Posterior cingulate gyrus (tissue), 11 donors: ENCODE measurements around the gene TADA1.
"Not testable (repeated sequence)": the region's sequence is repeated elsewhere in the genome, so short reads cannot be mapped to it uniquely, and the experiment has no call there.

Experiments
- DNase-seq, 10 donors: peaks; one replicate each; pipeline versions ENCODE4 v3.0.0 to v3.0.0-alpha.2; 2020 to 2021; ENCODE audit warnings: mixed read lengths in 3 of 10
- intact Hi-C: fragments of 100-400 bp; cut with DNase I; formaldehyde crosslinking; loops from one replicate; pipeline ENCODE4 v1.15.1; 2023

TADA1 gene

DNA sequence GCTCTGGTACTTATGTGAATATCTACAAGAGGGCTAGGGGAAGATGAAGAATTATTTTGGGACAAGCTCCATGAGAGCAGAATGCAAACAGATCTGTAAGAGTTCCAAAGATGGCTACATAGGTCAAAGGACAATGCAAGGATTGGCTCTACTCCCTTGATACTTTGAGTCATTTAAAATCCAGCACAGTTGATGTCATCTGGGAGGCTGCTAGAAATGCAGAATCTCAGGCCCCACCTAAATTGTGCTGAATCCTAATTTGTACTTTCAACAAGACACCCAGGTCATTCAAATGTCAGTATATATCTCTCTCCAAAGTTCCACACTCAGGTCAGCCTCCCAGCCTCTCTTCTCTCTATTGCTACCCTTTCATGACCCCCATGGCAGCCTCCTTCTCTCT is 23.7 kb upstream of the TADA1 start:
- DNase-seq: no peak
- intact Hi-C loops: loop anchor here (10.0 kb wide), 1 partner anchor 545 kb away; no protein-coding TSS in a partner anchor

- intact Hi-C loops: no loop called here
- no peak for DNase-seq
These were observed 19.7 kb upstream of the TADA1 start for GRCh38 chr1:166895766-166896165.

DNA sequence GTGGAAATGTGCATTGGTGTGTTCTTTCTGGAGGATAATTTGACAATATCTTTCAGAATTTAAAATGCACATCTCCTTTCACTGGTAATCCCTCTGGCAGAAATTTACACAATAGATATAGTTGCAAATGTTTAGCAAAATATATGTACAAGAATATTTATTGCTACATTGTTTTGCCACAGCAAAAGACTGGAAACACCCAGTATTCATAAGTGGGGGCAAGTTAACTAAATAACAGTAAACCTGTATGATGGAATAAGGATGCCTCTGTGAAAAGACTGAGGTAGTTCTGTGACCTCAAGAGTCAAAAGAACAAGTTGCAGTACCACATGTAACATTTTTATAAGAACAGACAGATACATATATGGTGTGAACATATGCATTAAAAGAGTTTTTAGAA is 13.7 kb upstream of the TADA1 start:
- intact Hi-C loops: no loop called here
- DNase-seq: no peak

DNA sequence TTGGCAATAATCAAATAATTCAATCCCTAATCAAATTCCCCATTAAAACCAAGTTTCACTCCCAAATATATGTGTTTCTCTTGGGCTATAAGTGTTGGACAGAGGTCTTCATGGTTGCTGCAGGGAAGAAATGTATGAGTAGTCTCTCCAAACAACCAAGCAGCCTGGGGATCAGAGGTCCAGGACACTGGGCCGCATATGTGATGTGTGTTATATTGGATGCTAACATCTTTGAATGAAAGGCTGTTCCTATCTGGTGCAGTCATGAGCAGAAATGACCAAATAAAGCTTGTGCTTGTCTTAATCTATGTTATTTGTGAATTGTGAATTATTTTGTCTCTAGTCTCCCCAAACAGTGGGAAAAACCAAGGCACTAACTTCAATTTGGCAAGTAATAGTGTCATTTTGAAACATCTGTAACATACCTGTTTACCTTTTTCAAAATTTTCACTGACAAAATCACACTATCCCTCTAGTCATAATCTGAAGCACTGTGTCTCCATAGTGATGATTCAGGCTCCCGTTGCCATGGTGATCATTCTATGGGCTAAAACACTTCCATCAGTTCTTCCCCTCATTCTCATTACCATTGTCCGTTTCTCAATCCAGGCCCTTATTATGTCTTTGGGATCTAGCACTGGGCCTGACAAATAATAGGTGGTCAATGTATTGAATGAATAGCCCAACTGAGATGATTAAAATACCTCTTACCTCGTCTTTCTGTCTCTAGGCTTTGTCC is 12.5 kb upstream of the TADA1 start:
- intact Hi-C loops: no loop called here
- peak in 1 of 10 donors; percentile 20 for DNase-seq

DNA sequence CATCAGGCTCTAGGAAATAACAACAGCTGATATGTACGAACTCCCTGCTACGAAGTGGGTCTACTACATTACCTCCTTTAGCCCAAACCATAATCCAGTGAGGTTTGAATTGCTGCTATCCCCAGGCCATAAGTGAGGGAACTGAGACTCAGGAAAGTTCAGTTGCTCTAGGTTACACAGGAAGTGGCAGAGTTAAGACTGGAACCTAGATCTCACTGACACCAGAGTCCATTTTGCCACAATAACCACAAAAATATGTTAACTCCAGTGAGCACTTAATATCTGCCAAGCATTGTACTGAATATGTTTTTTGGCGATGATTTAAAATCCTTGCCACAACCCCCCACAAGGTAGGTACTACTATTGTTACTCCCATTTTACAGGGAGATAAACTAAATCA is 8.9 kb upstream of the TADA1 start:
- intact Hi-C loops: loop anchor here (1.0 kb wide), 1 partner anchor 174 kb away; no protein-coding TSS in a partner anchor

DNA sequence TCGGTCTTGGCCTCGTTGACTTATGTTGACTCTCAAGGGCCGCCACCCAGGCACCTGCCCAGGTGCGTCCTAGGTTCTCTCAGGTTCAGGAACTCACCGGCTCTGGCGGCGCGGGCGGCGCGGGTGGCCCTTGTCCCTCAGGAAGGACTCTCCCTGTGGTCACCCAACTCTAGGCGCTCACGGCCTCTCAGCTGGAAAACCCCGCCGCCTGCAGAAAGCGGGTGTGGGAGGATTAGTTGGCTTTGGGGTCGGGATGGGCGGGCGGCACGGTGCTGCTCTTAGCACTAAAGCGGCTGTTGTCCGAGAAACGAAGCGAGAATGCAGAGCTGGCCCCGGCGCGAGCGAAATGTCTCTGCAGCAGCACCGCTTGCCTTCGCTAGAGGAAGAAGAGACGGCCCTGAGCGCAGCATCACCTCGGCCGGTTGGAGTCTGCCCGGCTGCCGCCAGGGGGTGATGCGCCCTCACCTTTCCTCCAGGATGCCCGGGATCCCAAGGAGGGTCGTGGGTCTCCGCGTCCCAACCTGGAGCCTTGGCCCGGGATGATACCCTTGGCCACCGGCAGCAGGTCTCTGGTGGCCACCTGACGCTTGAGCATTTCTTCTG is 8.1 kb upstream of the TADA1 start:
- peak; percentile 66 to 96 (median 74) for DNase-seq
- intact Hi-C loops: loop anchor here (1.0 kb wide), 1 partner anchor 175 kb away; no protein-coding TSS in a partner anchor

More for the DNA sequence above, 8.9 kb upstream of the TADA1 start:
- no peak for DNase-seq

DNA sequence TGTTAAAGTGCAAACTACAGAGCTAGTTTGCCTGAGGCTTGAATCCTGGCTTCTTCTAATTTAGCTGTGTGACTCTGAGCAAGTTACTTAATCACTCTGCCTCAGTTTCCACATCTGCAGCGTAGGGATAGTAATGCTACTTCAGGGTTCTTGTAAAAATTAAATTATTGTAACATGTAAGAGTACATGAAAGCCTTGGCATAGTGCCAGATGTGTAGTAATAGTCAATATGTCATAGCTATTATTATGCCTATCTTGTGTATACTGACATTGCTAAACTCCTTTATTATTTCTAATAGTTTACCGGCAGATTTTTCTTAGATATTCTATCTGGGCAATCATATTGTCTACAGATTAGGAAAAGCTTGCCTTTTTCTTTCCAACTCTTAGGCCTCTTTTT is 6.8 kb upstream of the TADA1 start:
- intact Hi-C loops: no loop called here
- DNase-seq: no peak

DNA sequence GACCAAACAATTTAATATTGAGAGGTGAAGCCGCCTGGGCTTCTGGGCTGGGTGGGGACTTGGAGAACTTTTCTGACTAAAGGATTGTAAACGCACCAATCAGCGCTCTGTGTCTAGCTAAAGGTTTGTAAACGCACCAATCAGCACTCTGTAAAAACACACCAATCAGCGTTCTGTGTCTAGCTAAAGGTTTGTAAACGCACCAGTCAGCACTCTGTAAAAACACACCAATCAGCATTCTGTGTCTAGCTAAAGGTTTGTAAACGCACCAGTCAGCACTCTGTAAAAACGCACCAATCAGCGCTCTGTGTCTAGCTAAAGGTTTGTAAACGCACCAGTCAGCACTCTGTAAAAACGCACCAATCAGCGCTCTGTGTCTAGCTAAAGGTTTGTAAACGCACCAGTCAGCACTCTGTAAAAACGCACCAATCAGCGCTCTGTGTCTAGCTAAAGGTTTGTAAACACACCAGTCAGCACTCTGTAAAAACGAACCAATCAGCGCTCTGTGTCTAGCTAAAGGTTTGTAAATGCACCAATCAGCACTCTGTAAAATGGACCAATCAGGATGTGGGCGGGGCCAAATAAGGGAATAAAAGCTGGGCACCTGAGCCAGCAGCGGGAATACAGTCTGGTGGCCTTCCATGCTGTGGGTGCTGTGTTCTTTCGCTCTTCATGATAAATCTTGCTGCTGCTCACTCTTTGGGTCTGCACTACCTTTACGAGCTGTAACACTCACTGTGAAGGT is 2.3 kb upstream of the TADA1 start:
- intact Hi-C loops: not testable (repeated sequence)

DNA sequence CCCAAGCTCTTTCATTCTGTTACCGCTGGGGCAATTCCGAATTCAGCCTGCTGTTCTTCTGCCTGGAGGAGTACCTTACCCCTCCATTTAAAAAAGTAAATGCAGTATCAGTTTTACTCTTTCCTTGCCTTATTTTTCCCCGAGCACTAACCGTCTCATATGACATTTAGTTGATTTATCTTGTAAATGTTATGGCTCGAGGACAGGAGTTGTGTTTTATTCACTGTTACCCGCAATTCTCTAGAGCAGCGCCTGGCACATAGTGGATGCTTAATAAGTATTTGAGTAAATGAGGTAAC is 425 bp upstream of the TADA1 start:
- intact Hi-C loops: loop anchor here (1.0 kb wide), 1 partner anchor 37 kb away; the partner anchor contains the start of gene POGK

More for the DNA sequence above, 2.3 kb upstream of the TADA1 start:
- DNase-seq: not testable (repeated sequence)

GRCh38 chr1:166875302-166875733 is 746 bp downstream of the TADA1 start:
- DNase-seq: no peak
- intact Hi-C loops: loop anchor here (1.0 kb wide), 1 partner anchor 31 kb away; no protein-coding TSS in a partner anchor

More for the DNA sequence above, 425 bp upstream of the TADA1 start:
- DNase-seq: no peak

GRCh38 chr1:166874464-166874863 is 1.6 kb downstream of the TADA1 start:
- intact Hi-C loops: no loop called here
- DNase-seq: no peak

DNA sequence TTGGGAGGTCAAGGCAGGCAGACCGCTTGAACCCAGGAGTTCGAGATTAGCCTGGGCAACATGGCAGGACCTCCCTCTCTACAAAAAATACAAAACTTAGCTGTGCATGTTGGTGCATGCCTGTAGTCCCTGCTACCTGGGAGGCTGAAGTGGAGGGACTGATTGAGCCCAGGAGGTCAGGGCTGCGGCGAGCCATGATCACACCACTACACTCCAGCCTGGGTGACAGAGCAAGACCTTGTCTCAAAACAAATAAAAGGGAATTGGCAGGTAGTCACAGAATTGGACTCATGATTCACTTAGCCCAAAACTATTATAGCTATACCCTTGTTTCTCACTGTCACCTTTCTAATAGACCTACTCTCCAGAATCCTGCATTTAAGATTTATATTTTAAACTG is 5.5 kb downstream of the TADA1 start:
- DNase-seq: no peak
- intact Hi-C loops: no loop called here

DNA sequence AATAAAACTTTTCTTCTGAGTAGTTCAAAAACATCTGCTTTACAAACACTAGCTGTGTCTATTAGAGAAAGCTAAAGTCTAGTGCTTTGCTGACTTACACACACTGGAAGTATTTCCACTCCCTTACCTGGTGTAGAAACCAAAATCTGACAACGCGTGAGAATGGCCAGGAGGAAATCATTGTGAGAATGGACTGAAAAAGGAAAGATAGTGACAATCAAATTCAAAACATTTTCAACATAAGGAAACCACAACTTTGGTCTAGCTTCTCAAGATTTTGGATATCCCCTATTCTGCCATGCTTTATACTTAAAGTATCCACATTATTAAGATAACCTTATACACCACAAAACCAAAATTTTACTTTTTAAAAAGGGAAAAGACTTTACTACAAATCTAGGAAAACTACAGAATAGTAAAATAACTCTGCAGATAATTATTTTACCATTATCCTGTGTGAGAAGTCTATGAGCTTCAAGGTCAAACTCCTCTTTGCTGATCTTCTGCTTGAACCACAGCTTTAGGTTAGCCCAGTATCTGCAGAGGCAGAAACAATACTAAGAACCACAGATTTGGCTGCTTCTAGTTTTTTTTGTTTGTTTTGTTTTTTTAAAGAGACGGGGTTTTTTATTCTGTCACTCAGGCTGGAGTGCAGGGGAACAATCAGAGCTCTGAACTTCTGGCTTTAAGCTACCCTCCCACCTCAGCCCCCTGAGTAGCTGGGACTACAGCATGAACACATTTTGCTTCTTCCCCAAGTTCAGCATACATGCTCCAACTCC is 6.6 kb downstream of the TADA1 start:
- DNase-seq: no peak
- intact Hi-C loops: no loop called here

DNA sequence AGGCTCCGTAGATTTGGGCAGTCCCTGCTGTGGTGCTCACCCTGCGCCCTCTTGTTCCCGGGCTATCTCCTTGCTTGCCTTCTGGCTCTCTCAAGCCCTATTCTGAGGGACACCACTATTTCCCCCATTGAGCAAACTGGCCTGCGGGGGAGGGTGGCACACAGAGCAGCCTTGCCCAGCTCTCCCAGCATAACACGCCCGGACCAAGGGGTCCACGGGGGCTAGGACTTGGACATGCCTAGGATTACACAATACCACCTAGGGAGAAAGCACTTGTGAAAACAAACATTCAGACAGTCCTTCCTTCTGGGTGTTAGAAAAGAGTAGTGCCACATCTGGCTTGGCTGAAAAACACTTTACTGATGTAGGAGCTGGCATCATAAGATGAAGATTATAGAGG is 7.4 kb downstream of the TADA1 start:
- intact Hi-C loops: no loop called here

DNA sequence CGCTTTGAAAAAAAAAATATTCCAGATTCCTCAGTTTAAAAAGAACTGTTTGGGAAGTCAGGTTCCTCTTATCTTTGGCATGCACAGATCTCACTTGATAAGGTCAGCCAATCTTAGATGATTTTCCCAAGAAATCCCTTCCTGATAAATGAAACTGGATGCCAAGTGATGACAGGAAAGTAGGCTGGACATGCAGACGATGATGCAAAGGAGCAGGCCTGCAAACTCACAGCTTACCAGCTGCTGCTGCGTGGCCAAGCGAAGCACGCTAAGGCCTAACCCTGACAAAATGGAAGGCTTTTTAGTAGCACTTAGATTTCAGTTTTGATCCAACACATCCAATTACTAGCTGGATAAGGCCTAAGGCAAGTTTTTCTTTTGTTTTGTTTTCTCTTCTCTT is 10.1 kb downstream of the TADA1 start:
- intact Hi-C loops: no loop called here
- DNase-seq: no peak

More for the DNA sequence above, 7.4 kb downstream of the TADA1 start:
- DNase-seq: no peak

DNA sequence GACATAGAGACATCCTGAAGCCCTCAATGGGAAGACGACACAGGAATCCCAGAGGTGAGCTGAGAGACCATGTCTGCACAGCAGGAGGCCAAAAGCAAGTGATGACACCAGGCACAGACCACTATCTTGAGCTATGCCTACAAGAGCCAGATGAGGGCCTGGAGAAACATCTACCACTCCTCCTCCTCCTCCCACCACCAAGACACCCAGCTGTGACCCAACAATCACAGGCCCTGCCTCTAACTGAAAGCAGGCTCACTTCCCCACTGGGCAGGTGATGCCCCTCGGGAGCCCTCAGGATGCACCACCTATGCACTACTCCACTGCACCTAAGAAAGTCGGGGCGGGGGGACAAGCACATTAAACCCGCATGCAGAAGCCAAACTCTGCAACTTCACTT is 16.5 kb downstream of the TADA1 start:
- DNase-seq: peak in 1 of 10 donors; percentile 75
- intact Hi-C loops: no loop called here

DNA sequence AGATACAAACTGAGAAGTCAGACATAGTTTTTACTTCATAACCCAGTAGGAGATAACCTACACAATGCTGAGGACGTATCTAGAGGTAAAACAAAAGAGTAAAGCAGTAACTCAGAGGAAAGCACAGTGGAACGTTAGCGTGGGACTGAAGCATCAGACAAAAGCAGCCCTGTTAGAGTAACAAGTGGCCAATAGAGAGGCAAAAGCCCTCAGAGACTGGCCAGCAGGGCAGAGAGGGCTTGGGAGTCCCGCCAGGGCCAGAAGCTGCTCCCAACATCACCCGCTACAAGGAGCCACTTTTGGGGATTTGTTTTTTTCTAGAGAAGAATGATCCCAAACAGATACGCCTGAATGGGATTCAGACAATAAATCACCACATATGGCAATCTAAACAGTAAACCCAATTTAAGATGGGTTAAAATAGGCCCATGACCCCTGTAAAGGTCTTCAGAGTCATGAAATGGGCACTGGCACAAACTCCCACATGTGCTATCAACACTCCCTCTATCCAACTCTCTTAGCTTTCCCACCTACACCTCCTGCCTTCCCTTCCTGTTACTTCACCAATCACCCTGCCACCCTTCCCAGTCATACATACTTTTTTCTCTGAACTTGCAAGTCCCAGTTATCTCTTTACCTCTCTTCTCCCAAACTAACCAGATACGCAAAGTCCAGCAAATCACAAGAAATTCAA is 17.2 kb downstream of the TADA1 start:
- intact Hi-C loops: no loop called here
- peak in 9 of 10 donors; percentile 48 to 94 (median 66) for DNase-seq

- DNase-seq: peak in 2 of 10 donors; percentile 72 to 85
- intact Hi-C loops: no loop called here
These were observed 18.1 kb downstream of the TADA1 start for GRCh38 chr1:166857995-166858394.

GRCh38 chr1:166855558-166855957 is 20.5 kb downstream of the TADA1 start:
- no peak for DNase-seq
- intact Hi-C loops: no loop called here

- intact Hi-C loops: no loop called here
- DNase-seq: no peak
These were observed 23.1 kb downstream of the TADA1 start for GRCh38 chr1:166852918-166853317.
